Liver (tissue), 9 donors: Measurements from ENCODE around the gene ING5. TPM values are rescaled to one million over a fixed set of nuclear protein-coding genes. Genes with fewer than 3 reads are reported as not detected.

ENCODE experiments used
- DNase-seq: peaks from one replicate; pipeline ENCODE4 v3.0.0-alpha.2; 2017; ENCODE audit warnings: low spot score
- H3K27ac ChIP-seq, 2 donors: one replicate each; pipeline ENCODE4 v1.7.0; 2013; ENCODE audit warnings: inconsistent platforms in 2 of 2, low read length in 2 of 2, control low read depth in 1 of 2, low read depth in 1 of 2, mild to moderate bottlenecking in 1 of 2
- H3K27me3 ChIP-seq, 4 donors: one replicate each; pipeline versions ENCODE4 v1.6.1 to v1.7.0; 2013; ENCODE audit warnings: low read length in 3 of 4, inconsistent platforms in 1 of 4, mild to moderate bottlenecking in 1 of 4, moderate library complexity in 1 of 4; ENCODE audit not compliant: control insufficient read depth in 4 of 4, insufficient read depth in 4 of 4
- H3K36me3 ChIP-seq, 4 donors: one replicate each; pipeline versions ENCODE4 v1.6.1 to v1.7.0; 2013; ENCODE audit warnings: low read length in 3 of 4, mild to moderate bottlenecking in 3 of 4, low read depth in 1 of 4, moderate library complexity in 1 of 4; ENCODE audit not compliant: control insufficient read depth in 4 of 4, insufficient read depth in 3 of 4
- H3K4me1 ChIP-seq, 4 donors: one replicate each; pipeline versions ENCODE4 v1.6.1 to v1.7.0; 2013; ENCODE audit warnings: low read length in 3 of 4, mild to moderate bottlenecking in 3 of 4, moderate library complexity in 1 of 4; ENCODE audit not compliant: control insufficient read depth in 4 of 4, insufficient read depth in 4 of 4
- H3K4me3 ChIP-seq, 3 donors: one replicate each; pipeline versions ENCODE4 v1.6.1 to v1.7.0; 2013; ENCODE audit warnings: low read length in 3 of 3, control low read depth in 1 of 3, low read depth in 1 of 3, mild to moderate bottlenecking in 1 of 3
- H3K9ac ChIP-seq, 2 donors: one replicate each; pipeline ENCODE4 v1.7.0; 2013; ENCODE audit warnings: low read length in 2 of 2, mild to moderate bottlenecking in 2 of 2, moderate library complexity in 2 of 2, control low read depth in 1 of 2, low read depth in 1 of 2
- H3K9me3 ChIP-seq, 4 donors: one replicate each; pipeline versions ENCODE4 v1.6.1 to v1.7.0; 2013; ENCODE audit warnings: low read length in 3 of 4; ENCODE audit not compliant: control insufficient read depth in 4 of 4
- EGR1 ChIP-seq, 2 donors: IDR thresholded peaks; 2 replicates each; pipeline ENCODE4 v1.6.1; 2016 to 2018; ENCODE audit warnings: antibody characterized with exemption in 2 of 2, low read depth in 2 of 2
- FOXA1 ChIP-seq: IDR thresholded peaks from 2 replicates; pipeline ENCODE4 v1.6.1; 2016; ENCODE audit warnings: antibody characterized with exemption
- FOXA2 ChIP-seq: IDR thresholded peaks from 2 replicates; pipeline ENCODE4 v1.6.1; 2016; ENCODE audit warnings: antibody characterized with exemption
- GABPA ChIP-seq, 2 donors: IDR thresholded peaks in 1 of 2; conservative IDR thresholded peaks in 1 of 2; 2 replicates each; pipeline ENCODE4 v1.6.1; 2016; ENCODE audit warnings: antibody characterized with exemption in 2 of 2, mild to moderate bottlenecking in 1 of 2, moderate library complexity in 1 of 2
- HNF4A ChIP-seq, 2 donors: conservative IDR thresholded peaks; 2 replicates each; pipeline ENCODE4 v1.6.1; 2016; ENCODE audit warnings: antibody characterized with exemption in 2 of 2, mild to moderate bottlenecking in 2 of 2
- HNF4G ChIP-seq: IDR thresholded peaks from 2 replicates; pipeline ENCODE4 v1.6.1; 2016; ENCODE audit warnings: antibody characterized with exemption
- JUND ChIP-seq, 2 donors: IDR thresholded peaks; 2 replicates each; pipeline ENCODE4 v1.6.1; 2016; ENCODE audit warnings: antibody characterized with exemption in 2 of 2
- MAX ChIP-seq: IDR thresholded peaks from 2 replicates; pipeline ENCODE4 v1.6.1; 2016; ENCODE audit warnings: antibody characterized with exemption
- NR2F2 ChIP-seq: IDR thresholded peaks from 2 replicates; pipeline ENCODE4 v1.6.1; 2016; ENCODE audit warnings: antibody characterized with exemption
- RAD21 ChIP-seq, 2 donors: IDR thresholded peaks; 2 replicates each; pipeline ENCODE4 v1.6.1; 2016; ENCODE audit warnings: antibody characterized with exemption in 2 of 2, mild to moderate bottlenecking in 2 of 2
- REST ChIP-seq: IDR thresholded peaks from 2 replicates; pipeline ENCODE4 v1.6.1; 2016; ENCODE audit warnings: antibody characterized with exemption, mild to moderate bottlenecking
- RXRA ChIP-seq, 2 donors: IDR thresholded peaks; 2 replicates each; pipeline ENCODE4 v1.6.1; 2017 to 2018; ENCODE audit warnings: antibody characterized with exemption in 2 of 2, mild to moderate bottlenecking in 1 of 2
- SP1 ChIP-seq: IDR thresholded peaks from 2 replicates; pipeline ENCODE4 v1.6.1; 2018; ENCODE audit warnings: antibody characterized with exemption, mild to moderate bottlenecking
- TAF1 ChIP-seq: conservative IDR thresholded peaks from 2 replicates; pipeline ENCODE4 v1.6.1; 2016; ENCODE audit warnings: antibody characterized with exemption, mild to moderate bottlenecking
- YY1 ChIP-seq: IDR thresholded peaks from 2 replicates; pipeline ENCODE4 v1.6.1; 2016; ENCODE audit warnings: antibody characterized with exemption, mild to moderate bottlenecking
- ZBTB33 ChIP-seq: IDR thresholded peaks from 2 replicates; pipeline ENCODE4 v1.6.1; 2016; ENCODE audit warnings: antibody characterized with exemption
- WGBS: extraction: QIAGEN DNeasy Blood & Tissue Kit; methylation state at CpG from one replicate; pipeline ENCODE4 v1.1.7; 2013; 5-methylcytosine and 5-hydroxymethylcytosine counted together
- polyA plus RNA-seq, 2 donors: library from polyadenylated mRNA; stranded (reverse) in 1 of 2; unstranded in 1 of 2; fragments of 200-250 nt in 1 of 2; fragments of >200 nt in 1 of 2; fragmentation: Nextera tagmentation in 1 of 2; extraction: Ambion mirVana in 1 of 2; gene quantifications; one replicate each; pipeline versions ENCODE4 v1.2.1 to v1.2.3, GENCODE V29; 2013 to 2015
- total RNA-seq, 2 donors: library from RNA; depleted of rRNA; stranded (reverse); fragments of >200 nt; gene quantifications; one replicate each; pipeline ENCODE4 v1.2.3, GENCODE V29; 2014
- donor health status: healthy.
- donor health status: healthy.
- donor health status: healthy.
- donor health status: healthy.
- donor health status: healthy.

ING5 gene
- total and polyA plus RNA-seq, 4 donors = 7.2 to 24.2 (median 13.9) TPM

GRCh38 chr2:241719093-241719492 is 17.3 kb downstream of the ING5 start:
- TF ChIP-seq TAF1 (no peak), YY1 (no peak), GABPA (IDR thresholded peaks at IDR 0.05 in 1 of 2, conservative IDR thresholded peaks at IDR 0.05 in 1 of 2) (no peak), MAX (no peak), FOXA1 (no peak), HNF4A (conservative IDR thresholded peaks at IDR 0.05) (no peak), RAD21 (IDR thresholded peaks at IDR 0.05) (no peak)

GRCh38 chr2:241720099-241720498 is 18.3 kb downstream of the ING5 start:
- Histone ChIP-seq H3K27ac (no peak overlapping the region), H3K9ac (no peak overlapping the region), H3K36me3 (peaks cover 13 to 55% (median 26%) of the 10 kb centered on the region in 4 donors), H3K27me3 (no peaks in the 10 kb centered on the region), H3K9me3 (peaks cover 2 to 10% (median 4%) of the 10 kb centered on the region in 4 donors), H3K4me3 (no peak overlapping the region), H3K4me1 (no peaks in the 10 kb centered on the region)
- no peak for TF ChIP-seq SP1
- no peak for TF ChIP-seq TAF1
- no peak for TF ChIP-seq REST
- no peak for TF ChIP-seq HNF4G
- no peak for TF ChIP-seq JUND (IDR thresholded peaks at IDR 0.05)
- no peak for TF ChIP-seq NR2F2
- no peak for TF ChIP-seq ZBTB33
- no peak for TF ChIP-seq FOXA2
- TF ChIP-seq YY1 = no peak
- TF ChIP-seq MAX = no peak
- no peak for TF ChIP-seq EGR1 (IDR thresholded peaks at IDR 0.05; ENCODE audit: low read depth in 2 of 2)
- no peak for TF ChIP-seq HNF4A (conservative IDR thresholded peaks at IDR 0.05)
- no peak for TF ChIP-seq RXRA (IDR thresholded peaks at IDR 0.05)
- WGBS = 98% methylated on average over 19 of the region's 19 CpGs
- DNase-seq = no peak

More at GRCh38 chr2:241719093-241719492, 17.3 kb downstream of the ING5 start:
- no peak overlapping the region for H3K27ac ChIP-seq
- DNase-seq = no peak
- WGBS = 96% methylated on average over 16 of the region's 16 CpGs
- H3K4me3 ChIP-seq = no peak overlapping the region
- H3K36me3 ChIP-seq = peaks cover 16 to 56% (median 26%) of the 10 kb centered on the region in 4 donors
- no peaks in the 10 kb centered on the region for H3K4me1 ChIP-seq
- no peaks in the 10 kb centered on the region for H3K27me3 ChIP-seq
- H3K9me3 ChIP-seq = peaks cover 2 to 10% (median 4%) of the 10 kb centered on the region in 4 donors
- H3K9ac ChIP-seq = no peak overlapping the region
